GM19193 (cell line): ENCODE results near the gene SYT8.

Experiments
- POLR2A ChIP-seq: IDR thresholded peaks from 4 replicates; pipeline ENCODE4 v1.6.1; 2011; ENCODE audit not compliant: insufficient read depth, insufficient read length; ENCODE audit errors: extremely low read depth

The SYT8 gene

GRCh38 chr11:1834779-1835670 lies at the start of gene SYT8:
SYT8 (plus strand) TSS chr11:1834990; CDS start chr11:1835106, 116 bp downstream.
- TF ChIP-seq POLR2A = no peak

- TF ChIP-seq POLR2A = no peak
These were observed 48.9 kb upstream of the SYT8 start for GRCh38 chr11:1785749-1786413.

- TF ChIP-seq POLR2A = no peak
These were observed 48.3 kb upstream of the SYT8 start for GRCh38 chr11:1786466-1786865.

GRCh38 chr11:1791912-1792311 lies 42.9 kb upstream of the SYT8 start:
- no peak for TF ChIP-seq POLR2A

GRCh38 chr11:1792461-1792860 lies 42.3 kb upstream of the SYT8 start:
- TF ChIP-seq POLR2A = no peak

- TF ChIP-seq POLR2A = no peak
These were observed 41.7 kb upstream of the SYT8 start for GRCh38 chr11:1793081-1793480.

GRCh38 chr11:1796413-1797011 lies 38.3 kb upstream of the SYT8 start:
- TF ChIP-seq POLR2A = no peak

GRCh38 chr11:1797391-1798125 lies 37.2 kb upstream of the SYT8 start:
- no peak for TF ChIP-seq POLR2A

GRCh38 chr11:1803246-1803645 lies 31.5 kb upstream of the SYT8 start:
- TF ChIP-seq POLR2A = no peak

- no peak for TF ChIP-seq POLR2A
These were observed 29.3 kb upstream of the SYT8 start for GRCh38 chr11:1805525-1805924.

GRCh38 chr11:1807264-1807995 lies 27.4 kb upstream of the SYT8 start:
- no peak for TF ChIP-seq POLR2A

GRCh38 chr11:1810761-1811160 lies 24.0 kb upstream of the SYT8 start:
- no peak for TF ChIP-seq POLR2A

GRCh38 chr11:1812274-1812673 lies 22.5 kb upstream of the SYT8 start:
- no peak for TF ChIP-seq POLR2A

GRCh38 chr11:1812801-1813200 lies 22.0 kb upstream of the SYT8 start:
- no peak for TF ChIP-seq POLR2A
